Kidney (tissue), 14 donors: ENCODE measurements around the gene NALCN. TPM values are rescaled to one million over a fixed set of nuclear protein-coding genes. Genes with fewer than 3 reads are reported as not detected.

ENCODE experiments used
- DNase-seq, 5 donors: peaks; one replicate each; pipeline ENCODE4 v3.0.0-alpha.2; 2013 to 2020
- FAIRE-seq: peaks from 2 replicates; lab custom pipeline; 2012; peaks lifted over from hg19 to GRCh38; lab: Jason Lieb, UNC
- H3K27ac ChIP-seq, 2 donors: one replicate each; pipeline ENCODE4 v1.7.0; 2013; ENCODE audit warnings: low read depth in 2 of 2, low read length in 2 of 2, inconsistent platforms in 1 of 2
- H3K27me3 ChIP-seq: one replicate; pipeline ENCODE4 v1.7.1; 2013; ENCODE audit warnings: low read length, inconsistent platforms; ENCODE audit not compliant: control insufficient read depth, insufficient read depth
- H3K36me3 ChIP-seq, 3 donors: one replicate each; pipeline versions ENCODE4 v1.7.0 to v1.7.1; 2013; ENCODE audit warnings: low read length in 3 of 3, control low read depth in 1 of 3, inconsistent platforms in 1 of 3; ENCODE audit not compliant: insufficient read depth in 3 of 3, control insufficient read depth in 2 of 3
- H3K4me1 ChIP-seq, 3 donors: one replicate each; pipeline versions ENCODE4 v1.7.0 to v1.7.1; 2013; ENCODE audit warnings: low read length in 3 of 3, inconsistent platforms in 1 of 3, low read depth in 1 of 3; ENCODE audit not compliant: control insufficient read depth in 2 of 3, insufficient read depth in 2 of 3
- H3K4me3 ChIP-seq, 3 donors: one replicate each; pipeline versions ENCODE4 v1.7.0 to v1.8.1; 2013; ENCODE audit warnings: low read length in 3 of 3, control low read depth in 1 of 3, inconsistent platforms in 1 of 3
- H3K9ac ChIP-seq, 3 donors: one replicate each; pipeline versions ENCODE4 v1.7.0 to v1.7.1; 2013; ENCODE audit warnings: low read length in 3 of 3, control low read depth in 1 of 3, inconsistent platforms in 1 of 3
- H3K9me3 ChIP-seq, 3 donors: one replicate each; pipeline versions ENCODE4 v1.7.0 to v1.7.1; 2013; ENCODE audit warnings: low read length in 3 of 3, control low read depth in 1 of 3, inconsistent platforms in 1 of 3; ENCODE audit not compliant: control insufficient read depth in 2 of 3, insufficient read depth in 1 of 3
- intact Hi-C: fragments of 100-400 bp; cut with DNase I; formaldehyde crosslinking; loops from one replicate; pipeline ENCODE4 v1.11.1; 2022
- polyA plus RNA-seq: library from polyadenylated mRNA; stranded (reverse); fragments of 350-450 nt; fragmentation: Illumina TruSeq; extraction: RNeasy Lipid Tissue Mini Kit (QIAGEN cat#74804); gene quantifications from one replicate; pipeline ENCODE4 v1.2.3, GENCODE V29; 2014; ENCODE audit warnings: low read depth, low replicate concordance; ENCODE audit not compliant: insufficient read depth
- total RNA-seq: library from RNA; stranded (reverse); fragmentation: NEBNext Ultra II Directional; extraction: Animal tissue kit (Norgen Biotek cat#: 25700); gene quantifications from one replicate; pipeline ENCODE4 v1.2.1, GENCODE V29; 2021
- TF ChIP-seq, protein P1 (sequence below): IDR thresholded peaks from 3 replicates; pipeline ENCODE4 v1.5.1; 2012; ENCODE audit warnings: mild to moderate bottlenecking, moderate library complexity, borderline replicate concordance; ENCODE audit not compliant: insufficient read depth; ENCODE audit errors: extremely low read depth
- donor health status: control.
- donor health status: control.
- donor health status: control.
- donor health status: control.
- donor health status: control.
- donor health status: DM: yes; HTN: yes; CAD: no.
- donor health status: Normal renal cell carcinoma (clear cell type).

NALCN gene
- total and polyA plus RNA-seq, 2 donors from 2014 or later, result 0.43 to 2.4 TPM

DNA sequence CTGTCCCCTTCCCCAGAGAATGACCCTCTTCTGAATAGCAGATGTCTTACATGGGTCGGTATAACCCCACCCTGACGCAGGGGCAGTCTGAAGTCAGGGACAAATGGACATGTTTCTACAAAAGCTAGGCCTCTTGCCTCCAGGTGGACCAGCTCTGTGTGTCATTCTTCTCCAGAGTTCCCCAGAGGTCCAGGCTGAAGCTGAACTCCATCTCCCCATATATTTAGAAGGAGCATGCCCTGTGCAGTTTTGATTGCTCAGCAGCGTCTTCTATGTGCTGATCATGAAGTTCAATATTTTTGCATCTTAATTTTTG lies 8.8 kb upstream of the NALCN start:
- H3K36me3 ChIP-seq, result no peaks in the 10 kb centered on the region
- no peak overlapping the region for H3K27ac ChIP-seq
- DNase-seq (no peak), FAIRE-seq (no peak)
- no peak overlapping the region for H3K4me3 ChIP-seq
- TF ChIP-seq, protein P1, sequence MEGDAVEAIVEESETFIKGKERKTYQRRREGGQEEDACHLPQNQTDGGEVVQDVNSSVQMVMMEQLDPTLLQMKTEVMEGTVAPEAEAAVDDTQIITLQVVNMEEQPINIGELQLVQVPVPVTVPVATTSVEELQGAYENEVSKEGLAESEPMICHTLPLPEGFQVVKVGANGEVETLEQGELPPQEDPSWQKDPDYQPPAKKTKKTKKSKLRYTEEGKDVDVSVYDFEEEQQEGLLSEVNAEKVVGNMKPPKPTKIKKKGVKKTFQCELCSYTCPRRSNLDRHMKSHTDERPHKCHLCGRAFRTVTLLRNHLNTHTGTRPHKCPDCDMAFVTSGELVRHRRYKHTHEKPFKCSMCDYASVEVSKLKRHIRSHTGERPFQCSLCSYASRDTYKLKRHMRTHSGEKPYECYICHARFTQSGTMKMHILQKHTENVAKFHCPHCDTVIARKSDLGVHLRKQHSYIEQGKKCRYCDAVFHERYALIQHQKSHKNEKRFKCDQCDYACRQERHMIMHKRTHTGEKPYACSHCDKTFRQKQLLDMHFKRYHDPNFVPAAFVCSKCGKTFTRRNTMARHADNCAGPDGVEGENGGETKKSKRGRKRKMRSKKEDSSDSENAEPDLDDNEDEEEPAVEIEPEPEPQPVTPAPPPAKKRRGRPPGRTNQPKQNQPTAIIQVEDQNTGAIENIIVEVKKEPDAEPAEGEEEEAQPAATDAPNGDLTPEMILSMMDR, result no peak
- intact Hi-C loops, result no loop called here
- H3K4me1 ChIP-seq, result no peaks in the 10 kb centered on the region
- no peak overlapping the region for H3K9ac ChIP-seq
- no peaks in the 10 kb centered on the region for H3K9me3 ChIP-seq
- H3K27me3 ChIP-seq, result no peaks in the 10 kb centered on the region

DNA sequence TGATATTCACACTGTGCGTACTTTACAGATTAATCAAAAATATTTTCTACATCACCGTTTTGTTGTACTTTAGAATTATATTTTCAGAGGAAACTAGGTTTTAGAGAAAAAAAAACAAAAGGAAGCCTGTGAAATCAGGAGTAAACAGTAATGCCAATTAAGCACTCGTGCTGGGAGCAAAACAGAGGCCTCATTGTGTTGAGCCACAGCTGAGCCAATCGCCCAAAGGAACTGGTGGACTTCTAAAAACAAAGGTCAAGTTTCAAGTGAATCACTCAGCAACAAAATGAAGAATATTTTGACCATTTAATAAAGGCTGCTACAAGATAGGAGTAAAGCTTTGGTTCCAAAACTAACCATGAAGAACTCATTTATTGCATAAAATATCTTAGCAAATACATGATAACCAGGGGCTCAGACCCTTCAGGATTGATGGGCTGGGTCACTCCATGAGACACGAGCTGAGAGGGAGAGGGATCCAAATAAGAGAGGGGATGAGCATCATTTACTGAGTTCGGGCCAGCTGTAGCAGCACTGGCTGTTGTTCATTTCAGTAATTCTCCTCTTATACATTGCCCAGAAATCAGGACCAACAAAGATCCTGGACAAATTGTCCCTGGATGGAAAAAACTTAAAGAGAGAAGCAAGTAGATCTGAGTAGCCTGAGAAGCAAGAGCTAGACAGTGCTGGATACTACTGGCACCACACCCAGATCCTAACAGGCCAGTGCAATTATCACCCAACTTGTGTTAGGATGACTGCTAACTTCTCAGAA lies 8.3 kb upstream of the NALCN start:
- H3K27me3 ChIP-seq, result no peaks in the 10 kb centered on the region
- H3K9ac ChIP-seq, result no peak overlapping the region
- no peaks in the 10 kb centered on the region for H3K36me3 ChIP-seq
- no peaks in the 10 kb centered on the region for H3K4me1 ChIP-seq
- no peaks in the 10 kb centered on the region for H3K9me3 ChIP-seq
- intact Hi-C loops, result no loop called here
- H3K27ac ChIP-seq, result no peak overlapping the region
- no peak for FAIRE-seq
- no peak for DNase-seq
- TF ChIP-seq, protein P1, result no peak
- H3K4me3 ChIP-seq, result no peak overlapping the region

DNA sequence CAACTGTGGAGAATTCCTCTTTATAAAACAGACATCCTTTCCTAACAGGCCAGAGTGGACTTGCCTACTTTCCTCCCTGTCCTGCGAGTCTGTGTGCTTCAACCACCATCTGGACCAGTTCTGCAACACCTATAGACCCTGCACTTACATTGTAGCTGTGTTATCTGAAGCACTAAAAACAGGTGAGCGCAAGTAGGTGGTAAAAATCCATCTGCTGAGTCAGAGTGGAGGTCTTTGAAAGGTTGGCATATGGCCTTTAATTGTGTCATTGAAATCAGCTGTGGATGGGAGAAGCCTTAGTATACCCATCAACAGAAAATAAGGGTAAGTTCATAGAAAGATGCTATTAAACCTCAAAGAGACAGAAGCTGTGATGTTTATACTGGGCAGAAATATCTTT lies 7.6 kb upstream of the NALCN start:
- Histone ChIP-seq H3K27me3 (no peaks in the 10 kb centered on the region), H3K9me3 (no peaks in the 10 kb centered on the region), H3K9ac (no peak overlapping the region), H3K4me3 (no peak overlapping the region), H3K4me1 (no peaks in the 10 kb centered on the region), H3K27ac (no peak overlapping the region), H3K36me3 (no peaks in the 10 kb centered on the region)
- intact Hi-C loops, result no loop called here
- FAIRE-seq (no peak), DNase-seq (no peak)
- TF ChIP-seq, protein P1, result no peak

DNA sequence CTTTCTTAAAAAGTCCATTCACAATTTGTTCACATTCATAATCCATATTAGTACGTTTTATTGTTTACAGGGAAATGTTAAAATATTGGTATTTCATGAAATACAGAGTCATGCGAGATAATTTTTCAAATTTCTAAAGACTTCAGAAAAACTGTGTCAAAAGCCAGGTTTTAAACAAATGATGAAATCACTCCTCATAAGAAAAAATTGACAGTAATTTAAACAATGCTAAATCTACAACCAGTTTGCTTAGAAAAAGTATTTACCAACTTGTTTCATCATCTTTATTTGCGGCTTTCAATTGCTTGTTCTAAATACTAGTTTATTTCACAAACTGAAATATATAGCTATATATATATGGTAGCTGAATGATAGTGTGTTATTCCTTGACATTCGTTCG lies 1.2 kb upstream of the NALCN start:
- DNase-seq, result no peak
- Histone ChIP-seq H3K9me3 (no peaks in the 10 kb centered on the region), H3K9ac (no peak overlapping the region), H3K4me1 (no peaks in the 10 kb centered on the region), H3K27me3 (no peaks in the 10 kb centered on the region), H3K4me3 (no peak overlapping the region), H3K27ac (no peak overlapping the region), H3K36me3 (no peaks in the 10 kb centered on the region)
- intact Hi-C loops, result no loop called here
- FAIRE-seq, result no peak
- TF ChIP-seq, protein P1, result no peak
